ENCODE measurements around the gene SLC29A3.
A peak's percentile ranks its signal among the peaks of the same experiment; 100 is the strongest.

SLC29A3 gene

DNA sequence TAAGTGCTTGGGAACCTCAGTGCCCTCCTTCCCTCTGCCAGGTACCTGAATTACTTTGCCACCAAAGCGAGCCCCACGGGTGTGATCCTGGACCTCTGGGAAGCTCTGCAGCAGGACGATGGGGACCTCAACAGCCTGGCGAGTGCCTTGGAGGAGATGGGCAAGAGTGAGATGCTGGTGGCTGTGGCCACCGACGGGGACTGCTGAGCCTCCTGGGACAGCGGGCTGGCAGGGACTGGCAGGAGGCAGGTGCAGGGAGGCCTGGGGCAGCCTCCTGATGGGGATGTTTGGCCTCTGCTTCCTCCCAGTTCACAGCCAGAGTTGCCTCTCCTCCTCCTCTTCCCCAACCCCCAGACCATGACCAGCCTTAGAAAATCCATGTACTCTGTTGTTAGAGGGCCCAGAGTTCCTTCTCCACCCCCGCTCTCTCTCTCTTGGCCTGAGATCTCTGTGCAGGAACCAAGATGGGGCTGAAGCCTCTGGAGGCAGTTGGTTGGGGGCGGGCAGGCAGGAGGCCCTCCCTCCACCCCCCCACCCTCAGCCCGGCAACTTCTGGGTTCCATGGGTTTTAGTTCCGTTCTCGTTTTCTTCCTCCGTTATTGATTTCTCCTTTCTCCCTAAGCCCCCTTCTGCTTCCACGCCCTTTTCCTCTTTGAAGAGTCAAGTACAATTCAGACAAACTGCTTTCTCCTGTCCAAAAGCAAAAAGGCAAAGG is 19.8 kb upstream of the SLC29A3 start:
- peaks cover 40 to 83% of the 10 kb centered on the region in 2 donors for H3K27me3 Mint-ChIP-seq
- H3K36me3 Mint-ChIP-seq (ENCODE audit: insufficient read depth): no peaks in the 10 kb centered on the region
- no peak overlapping the region for H3K4me3 Mint-ChIP-seq
- H3K27ac Mint-ChIP-seq: no peak overlapping the region
- ATAC-seq (replicated peaks) (no peak), DNase-seq (no peak)
- H3K4me1 Mint-ChIP-seq (ENCODE audit: low read depth in 2 of 2): peaks cover 4 to 5% of the 10 kb centered on the region in 2 donors
- no peaks in the 10 kb centered on the region for H3K9me3 Mint-ChIP-seq

GRCh38 chr10:71300555-71301370 is 18.3 kb upstream of the SLC29A3 start:
- H3K27me3 Mint-ChIP-seq: peaks cover 34 to 69% of the 10 kb centered on the region in 2 donors
- H3K4me1 Mint-ChIP-seq (ENCODE audit: low read depth in 2 of 2): peaks cover 4 to 5% of the 10 kb centered on the region in 2 donors
- no peak for DNase-seq
- no peak for ATAC-seq (replicated peaks)
- no peaks in the 10 kb centered on the region for H3K9me3 Mint-ChIP-seq
- no peak overlapping the region for H3K27ac Mint-ChIP-seq
- H3K4me3 Mint-ChIP-seq: no peak overlapping the region
- no peaks in the 10 kb centered on the region for H3K36me3 Mint-ChIP-seq (ENCODE audit: insufficient read depth)

- ATAC-seq (replicated peaks) (no peak), DNase-seq (no peak)
- Mint-ChIP-seq H3K36me3 (ENCODE audit: insufficient read depth) (peaks cover 3% of the 10 kb centered on the region), H3K4me3 (no peak overlapping the region), H3K9me3 (no peaks in the 10 kb centered on the region), H3K27ac (no peak overlapping the region), H3K27me3 (peaks cover 28 to 63% of the 10 kb centered on the region in 2 donors), H3K4me1 (ENCODE audit: low read depth in 2 of 2) (peaks cover 4 to 5% of the 10 kb centered on the region in 2 donors)
Observed at GRCh38 chr10:71301371-71301916, 17.6 kb upstream of the SLC29A3 start.

- H3K4me1 Mint-ChIP-seq (ENCODE audit: low read depth in 2 of 2): peaks cover 4 to 5% of the 10 kb centered on the region in 2 donors
- no peaks in the 10 kb centered on the region for H3K9me3 Mint-ChIP-seq
- DNase-seq (no peak), ATAC-seq (replicated peaks) (no peak)
- H3K27me3 Mint-ChIP-seq: peaks cover 28 to 61% of the 10 kb centered on the region in 2 donors
- H3K36me3 Mint-ChIP-seq (ENCODE audit: insufficient read depth): peaks cover 3% of the 10 kb centered on the region
- H3K27ac Mint-ChIP-seq: peak overlapping the region in 1 of 2 donors; percentile 57
- no peak overlapping the region for H3K4me3 Mint-ChIP-seq
Observed at GRCh38 chr10:71302451-71302850, 16.6 kb upstream of the SLC29A3 start.

DNA sequence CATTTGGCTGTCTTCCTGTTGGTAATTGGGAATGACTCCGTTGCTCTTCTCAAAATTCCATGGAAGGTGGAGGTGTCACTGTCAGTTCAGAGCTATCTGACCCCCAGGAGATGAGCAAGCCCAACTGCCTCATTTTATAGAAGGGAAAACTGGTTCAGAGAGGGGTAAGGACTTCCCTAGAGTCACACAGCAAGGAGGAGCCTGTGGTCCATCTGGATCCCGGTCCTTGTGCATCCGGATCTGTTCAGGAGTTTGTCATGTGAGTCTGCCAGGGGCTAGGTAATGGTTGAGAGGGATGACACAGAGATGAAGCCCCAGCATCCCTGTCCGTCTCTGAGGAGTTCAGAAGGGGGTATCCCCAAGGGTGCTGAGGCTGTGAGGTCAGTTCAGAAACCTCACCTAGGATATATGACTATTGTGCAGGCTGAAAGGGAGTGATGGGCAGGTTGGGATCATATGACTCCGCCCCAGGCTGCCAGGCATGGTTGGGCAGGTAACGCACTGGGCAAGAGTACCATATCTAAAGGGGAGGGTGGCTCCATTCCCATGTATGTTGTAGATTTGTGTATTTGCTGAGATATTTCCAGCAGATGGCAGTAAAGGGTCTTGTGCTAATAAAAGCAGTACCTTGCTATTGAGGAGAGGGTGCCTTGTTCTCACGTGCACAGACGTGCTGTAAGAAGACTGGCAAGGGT is 16.0 kb upstream of the SLC29A3 start:
- Mint-ChIP-seq H3K36me3 (ENCODE audit: insufficient read depth) (peaks cover 3% of the 10 kb centered on the region), H3K27me3 (peaks cover 28 to 61% of the 10 kb centered on the region in 2 donors), H3K4me1 (ENCODE audit: low read depth in 2 of 2) (peaks cover 4 to 5% of the 10 kb centered on the region in 2 donors), H3K4me3 (no peak overlapping the region), H3K9me3 (no peaks in the 10 kb centered on the region), H3K27ac (peak overlapping the region in 1 of 2 donors; percentile 57)
- peak; percentile 55 for ATAC-seq (replicated peaks)
- DNase-seq: no peak

- Mint-ChIP-seq H3K4me3 (no peak overlapping the region), H3K36me3 (ENCODE audit: insufficient read depth) (peaks cover 3% of the 10 kb centered on the region), H3K27me3 (peaks cover 28 to 57% of the 10 kb centered on the region in 2 donors)
Observed at GRCh38 chr10:71303569-71303907, 15.5 kb upstream of the SLC29A3 start.

GRCh38 chr10:71304914-71305313 is 14.1 kb upstream of the SLC29A3 start:
- no peak for DNase-seq
- H3K27ac Mint-ChIP-seq: no peak overlapping the region
- no peak for ATAC-seq (replicated peaks)
- H3K9me3 Mint-ChIP-seq: no peaks in the 10 kb centered on the region
- peaks cover 25 to 57% of the 10 kb centered on the region in 2 donors for H3K27me3 Mint-ChIP-seq
- no peak overlapping the region for H3K4me3 Mint-ChIP-seq
- peaks cover 3% of the 10 kb centered on the region for H3K36me3 Mint-ChIP-seq (ENCODE audit: insufficient read depth)
- peaks cover 0 to 5% of the 10 kb centered on the region in 2 donors for H3K4me1 Mint-ChIP-seq (ENCODE audit: low read depth in 2 of 2)

More at GRCh38 chr10:71303569-71303907, 15.5 kb upstream of the SLC29A3 start:
- no peak for ATAC-seq (replicated peaks)
- Mint-ChIP-seq H3K9me3 (no peaks in the 10 kb centered on the region), H3K4me1 (ENCODE audit: low read depth in 2 of 2) (peaks cover 4 to 5% of the 10 kb centered on the region in 2 donors), H3K27ac (no peak overlapping the region)
- no peak for DNase-seq

GRCh38 chr10:71306979-71307378 is 12.1 kb upstream of the SLC29A3 start:
- no peak for ATAC-seq (replicated peaks)
- H3K4me1 Mint-ChIP-seq (ENCODE audit: low read depth in 2 of 2): peaks cover 0 to 5% of the 10 kb centered on the region in 2 donors
- DNase-seq: no peak

DNA sequence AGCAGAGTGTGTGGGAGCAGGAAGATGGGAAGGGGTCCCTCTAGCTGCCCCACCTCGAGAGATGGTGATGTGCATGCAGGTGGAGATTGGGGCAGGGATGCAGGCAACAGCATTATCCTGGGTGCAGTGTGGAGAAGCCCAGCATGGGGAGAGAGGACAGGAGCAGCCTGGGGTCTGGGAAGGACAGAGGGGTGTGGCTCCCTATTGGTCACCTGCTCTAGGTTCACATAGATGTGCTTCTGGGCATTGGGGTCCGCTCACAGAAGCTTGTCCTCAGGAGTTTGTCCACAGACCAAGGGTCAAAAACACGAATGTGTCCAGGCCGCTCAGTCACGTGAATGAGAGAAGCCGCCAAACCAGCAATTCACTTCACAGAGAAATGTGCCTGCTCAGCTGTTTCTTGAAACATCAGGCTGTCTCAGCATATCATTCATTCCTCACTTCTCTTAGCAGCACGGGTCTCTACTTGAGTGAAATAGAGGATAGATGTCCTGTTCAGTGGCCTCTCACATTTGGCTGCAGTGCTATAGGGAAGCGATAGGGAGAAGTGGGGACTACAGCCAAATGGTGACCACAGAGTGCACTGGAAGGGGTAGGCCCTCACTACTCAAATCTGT is 11.5 kb upstream of the SLC29A3 start:
- Mint-ChIP-seq H3K4me1 (ENCODE audit: low read depth in 2 of 2) (peaks cover 0 to 5% of the 10 kb centered on the region in 2 donors), H3K27ac (no peak overlapping the region), H3K36me3 (ENCODE audit: insufficient read depth) (peaks cover 3% of the 10 kb centered on the region), H3K9me3 (no peaks in the 10 kb centered on the region), H3K27me3 (peaks cover 18 to 46% of the 10 kb centered on the region in 2 donors), H3K4me3 (no peak overlapping the region)
- ATAC-seq (replicated peaks) (no peak), DNase-seq (no peak)

More at GRCh38 chr10:71306979-71307378, 12.1 kb upstream of the SLC29A3 start:
- Mint-ChIP-seq H3K27ac (no peak overlapping the region), H3K27me3 (peaks cover 21 to 50% of the 10 kb centered on the region in 2 donors), H3K4me3 (no peak overlapping the region), H3K36me3 (ENCODE audit: insufficient read depth) (peaks cover 3% of the 10 kb centered on the region), H3K9me3 (no peaks in the 10 kb centered on the region)

- Mint-ChIP-seq H3K4me3 (no peak overlapping the region), H3K27ac (no peak overlapping the region), H3K4me1 (ENCODE audit: low read depth in 2 of 2) (peaks cover 0 to 2% of the 10 kb centered on the region in 2 donors), H3K9me3 (no peaks in the 10 kb centered on the region), H3K36me3 (ENCODE audit: insufficient read depth) (peaks cover 3% of the 10 kb centered on the region), H3K27me3 (peaks cover 19 to 46% of the 10 kb centered on the region in 2 donors)
- DNase-seq (no peak), ATAC-seq (replicated peaks) (no peak)
Observed at GRCh38 chr10:71308244-71308643, 10.8 kb upstream of the SLC29A3 start.

DNA sequence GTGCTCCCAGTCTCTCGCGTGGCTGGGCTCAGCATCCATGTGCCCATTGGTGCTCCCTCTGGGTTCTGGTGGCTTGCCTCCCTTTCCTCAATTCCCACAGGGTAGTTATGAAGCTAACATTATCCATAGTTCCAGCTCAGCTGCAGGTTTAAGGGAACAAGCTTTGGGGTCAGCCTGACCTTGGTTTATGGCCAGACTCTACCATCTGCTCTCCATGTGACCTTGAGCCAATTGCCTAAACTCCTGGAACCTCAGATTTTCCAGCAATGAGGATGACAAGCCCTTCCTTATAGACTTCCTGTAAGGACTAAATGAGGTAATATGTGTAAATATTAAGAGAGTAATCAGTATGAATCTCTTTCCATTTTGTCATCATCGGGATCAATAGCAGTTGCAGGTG is 10.1 kb upstream of the SLC29A3 start:
- Mint-ChIP-seq H3K27me3 (peaks cover 21 to 46% of the 10 kb centered on the region in 2 donors), H3K9me3 (no peaks in the 10 kb centered on the region), H3K4me3 (no peak overlapping the region), H3K4me1 (ENCODE audit: low read depth in 2 of 2) (no peaks in the 10 kb centered on the region), H3K27ac (no peak overlapping the region), H3K36me3 (ENCODE audit: insufficient read depth) (peaks cover 3% of the 10 kb centered on the region)
- ATAC-seq (replicated peaks) (no peak), DNase-seq (no peak)

GRCh38 chr10:71309919-71310318 is 9.1 kb upstream of the SLC29A3 start:
- Mint-ChIP-seq H3K27me3 (peaks cover 20 to 44% of the 10 kb centered on the region in 2 donors), H3K4me1 (ENCODE audit: low read depth in 2 of 2) (no peaks in the 10 kb centered on the region), H3K36me3 (ENCODE audit: insufficient read depth) (peaks cover 3% of the 10 kb centered on the region), H3K9me3 (no peaks in the 10 kb centered on the region), H3K4me3 (no peak overlapping the region), H3K27ac (no peak overlapping the region)
- DNase-seq (no peak), ATAC-seq (replicated peaks) (no peak)

DNA sequence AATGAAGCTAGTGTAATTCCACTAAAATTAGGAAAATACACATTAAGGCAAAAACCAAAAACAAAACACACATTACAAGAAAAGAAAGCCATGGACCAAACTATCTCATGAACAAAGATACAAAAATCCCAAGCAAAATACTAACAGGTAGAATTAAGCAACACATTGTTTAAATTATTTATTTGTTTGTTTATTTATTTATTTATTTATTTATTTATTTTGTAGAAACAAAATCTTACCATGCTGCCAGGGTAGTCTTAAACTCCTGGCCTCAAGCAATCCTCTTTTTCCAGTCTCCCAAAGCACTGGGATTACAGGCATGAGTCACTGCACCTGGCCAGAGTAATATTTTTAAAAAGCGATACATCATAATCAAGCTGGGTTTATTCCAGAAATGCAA is 6.8 kb upstream of the SLC29A3 start:
- no peaks in the 10 kb centered on the region for H3K9me3 Mint-ChIP-seq
- H3K36me3 Mint-ChIP-seq (ENCODE audit: insufficient read depth): no peaks in the 10 kb centered on the region
- DNase-seq (no peak), ATAC-seq (replicated peaks) (no peak)
- H3K27me3 Mint-ChIP-seq: peaks cover 20 to 44% of the 10 kb centered on the region in 2 donors
- H3K4me3 Mint-ChIP-seq: no peak overlapping the region
- H3K27ac Mint-ChIP-seq: no peak overlapping the region
- H3K4me1 Mint-ChIP-seq (ENCODE audit: low read depth in 2 of 2): no peaks in the 10 kb centered on the region

Measured in effector memory CD8-positive, alpha-beta T cell (primary cell).